ENCODE data around the gene NEK4. TPM values are rescaled to one million over a fixed set of nuclear protein-coding genes. Genes with fewer than 3 reads are reported as not detected.

NEK4 gene
- total RNA-seq, 6 experiments from 2014 or later = 19.9 to 25.0 (median 21.7) TPM

DNA sequence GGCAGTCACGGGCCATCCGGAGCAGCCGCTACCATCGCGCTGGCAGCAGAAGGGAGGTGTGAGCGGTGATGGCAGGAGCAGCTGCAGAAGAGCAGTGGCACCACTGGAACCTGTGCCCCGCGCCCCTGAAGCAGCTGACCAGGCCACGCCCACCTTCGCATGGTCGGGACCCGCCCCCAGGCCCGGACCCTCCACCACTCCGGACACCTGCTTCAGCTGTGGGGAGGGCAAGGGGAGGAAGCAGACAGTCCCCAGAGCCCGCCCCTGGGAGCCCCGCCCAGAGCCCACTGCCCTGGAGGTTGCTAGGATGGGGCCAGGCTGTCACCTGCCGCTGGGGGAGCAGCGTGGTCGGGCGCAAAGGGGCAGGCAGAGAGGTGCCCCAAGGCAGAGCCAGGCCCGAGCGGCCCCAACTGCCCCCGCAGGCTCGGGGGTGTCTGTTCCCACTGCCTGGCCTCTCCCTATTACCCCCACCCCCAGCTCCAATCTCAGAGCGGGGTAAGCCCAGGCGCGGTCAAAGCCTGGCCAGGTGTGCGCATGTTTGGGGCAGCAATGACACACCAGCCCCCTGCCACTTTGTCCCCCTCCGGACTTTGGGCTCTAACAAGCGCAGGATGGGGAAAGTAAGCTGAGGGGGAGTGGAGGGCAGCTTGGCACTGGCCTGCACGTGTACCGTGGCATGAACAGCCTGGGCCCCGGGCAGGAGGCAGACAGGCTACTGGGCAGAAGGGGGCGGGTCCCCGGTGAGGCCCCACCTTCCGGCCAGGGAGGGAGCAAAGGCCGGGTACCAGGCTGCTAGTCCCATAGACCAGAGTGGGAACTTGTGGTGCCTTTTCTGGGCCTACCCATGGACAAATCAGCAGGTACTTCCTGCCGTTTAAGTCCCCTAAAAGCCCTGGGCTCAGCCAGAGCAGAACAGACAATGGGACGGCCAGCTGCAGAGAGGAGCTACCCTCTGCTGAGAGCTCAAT lies 56.1 kb downstream of the NEK4 start:
- Mint-ChIP-seq H3K9me3 (no peaks in the 10 kb centered on the region; the same call in 1 of the 2 replicates), H3K36me3 (ENCODE audit: low read depth) (peaks cover 11% of the 10 kb centered on the region), H3K4me3 (no peak overlapping the region), H3K4me1 (ENCODE audit: low read depth) (no peaks in the 10 kb centered on the region), H3K27me3 (ENCODE audit: insufficient read depth) (no peaks in the 10 kb centered on the region), H3K27ac (no peak overlapping the region)
- TF ChIP-seq, protein P1, sequence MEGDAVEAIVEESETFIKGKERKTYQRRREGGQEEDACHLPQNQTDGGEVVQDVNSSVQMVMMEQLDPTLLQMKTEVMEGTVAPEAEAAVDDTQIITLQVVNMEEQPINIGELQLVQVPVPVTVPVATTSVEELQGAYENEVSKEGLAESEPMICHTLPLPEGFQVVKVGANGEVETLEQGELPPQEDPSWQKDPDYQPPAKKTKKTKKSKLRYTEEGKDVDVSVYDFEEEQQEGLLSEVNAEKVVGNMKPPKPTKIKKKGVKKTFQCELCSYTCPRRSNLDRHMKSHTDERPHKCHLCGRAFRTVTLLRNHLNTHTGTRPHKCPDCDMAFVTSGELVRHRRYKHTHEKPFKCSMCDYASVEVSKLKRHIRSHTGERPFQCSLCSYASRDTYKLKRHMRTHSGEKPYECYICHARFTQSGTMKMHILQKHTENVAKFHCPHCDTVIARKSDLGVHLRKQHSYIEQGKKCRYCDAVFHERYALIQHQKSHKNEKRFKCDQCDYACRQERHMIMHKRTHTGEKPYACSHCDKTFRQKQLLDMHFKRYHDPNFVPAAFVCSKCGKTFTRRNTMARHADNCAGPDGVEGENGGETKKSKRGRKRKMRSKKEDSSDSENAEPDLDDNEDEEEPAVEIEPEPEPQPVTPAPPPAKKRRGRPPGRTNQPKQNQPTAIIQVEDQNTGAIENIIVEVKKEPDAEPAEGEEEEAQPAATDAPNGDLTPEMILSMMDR (IDR thresholded peaks at IDR 0.05) = no peak
- no peak for DNase-seq

DNA sequence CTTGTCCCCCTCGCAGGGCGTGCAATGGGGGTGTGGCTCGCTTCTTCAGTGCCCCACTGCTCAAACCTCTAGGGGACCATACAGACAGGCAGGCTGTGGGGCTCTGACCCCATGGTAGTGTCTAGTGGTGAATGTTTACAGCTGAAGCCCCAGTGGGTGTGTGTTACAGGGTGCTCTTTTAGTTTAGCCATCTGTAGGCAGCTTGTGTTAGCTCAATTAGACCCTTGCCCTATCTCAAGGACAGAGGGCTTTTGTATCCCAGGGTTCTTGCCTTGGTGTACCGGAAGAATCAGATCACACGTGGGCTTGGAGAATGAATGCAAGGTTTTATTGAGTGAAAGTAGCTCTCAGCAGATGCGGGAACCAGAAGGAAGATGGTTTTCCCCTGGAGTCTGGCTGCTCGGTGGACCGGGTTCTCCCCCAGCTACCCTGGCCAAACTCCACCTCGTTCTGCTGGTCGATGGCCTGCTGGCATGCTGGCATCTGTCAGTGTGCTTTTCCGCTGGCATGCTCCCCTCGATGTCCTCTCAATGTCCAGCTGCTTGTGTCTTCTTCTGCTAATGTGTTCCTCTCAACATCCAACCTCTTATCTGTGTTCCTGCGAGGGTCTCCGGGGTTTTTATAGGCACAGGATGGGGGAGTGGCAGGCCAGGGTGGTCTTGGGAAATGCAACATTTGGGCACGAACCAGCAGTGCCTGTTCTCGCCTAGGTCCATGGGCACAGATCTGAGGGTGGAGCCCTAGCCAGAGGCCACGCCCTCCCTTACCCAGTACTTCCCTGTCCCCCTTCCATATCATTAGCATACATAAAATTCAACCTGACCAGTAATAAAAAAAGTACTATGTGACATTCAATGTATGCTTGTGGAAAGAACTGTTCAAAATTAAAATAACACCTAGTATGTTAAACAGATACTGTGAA lies 58.2 kb downstream of the NEK4 start:
- Mint-ChIP-seq H3K27me3 (ENCODE audit: insufficient read depth) (no peaks in the 10 kb centered on the region), H3K4me3 (no peak overlapping the region), H3K36me3 (ENCODE audit: low read depth) (peaks cover 16% of the 10 kb centered on the region), H3K4me1 (ENCODE audit: low read depth) (peaks cover 5% of the 10 kb centered on the region), H3K27ac (no peak overlapping the region; the same call in 1 of the 2 replicates), H3K9me3 (no peaks in the 10 kb centered on the region)
- TF ChIP-seq, protein P1 (IDR thresholded peaks at IDR 0.05) = no peak
- DNase-seq = no peak

DNA sequence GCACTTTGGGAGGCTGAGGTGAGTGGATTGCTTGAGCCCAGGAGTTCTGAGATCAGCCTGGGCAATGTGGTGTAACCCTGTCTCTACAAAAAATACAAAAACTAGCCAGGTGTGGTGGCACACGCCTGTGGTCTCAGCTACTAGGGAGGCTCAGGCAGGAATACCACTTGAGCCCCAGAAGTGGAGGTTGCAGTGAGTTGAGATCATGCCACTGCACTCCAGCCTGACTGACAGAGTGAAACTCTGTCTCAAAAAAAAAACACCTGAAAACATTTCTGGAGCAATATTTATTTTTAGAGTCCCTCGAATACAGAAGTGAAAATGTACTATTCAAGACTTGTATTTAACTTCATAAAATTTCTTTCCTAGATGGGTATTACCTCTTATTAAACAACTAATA lies 60.2 kb downstream of the NEK4 start:
- H3K27me3 Mint-ChIP-seq (ENCODE audit: insufficient read depth) = no peaks in the 10 kb centered on the region
- no peak overlapping the region for H3K4me3 Mint-ChIP-seq
- no peaks in the 10 kb centered on the region for H3K9me3 Mint-ChIP-seq
- DNase-seq = no peak
- TF ChIP-seq, protein P1 (IDR thresholded peaks at IDR 0.05) = no peak
- peaks cover 24% of the 10 kb centered on the region for H3K36me3 Mint-ChIP-seq (ENCODE audit: low read depth)
- H3K27ac Mint-ChIP-seq = no peak overlapping the region; the same call in 1 of the 2 replicates
- peaks cover 9% of the 10 kb centered on the region for H3K4me1 Mint-ChIP-seq (ENCODE audit: low read depth)

DNA sequence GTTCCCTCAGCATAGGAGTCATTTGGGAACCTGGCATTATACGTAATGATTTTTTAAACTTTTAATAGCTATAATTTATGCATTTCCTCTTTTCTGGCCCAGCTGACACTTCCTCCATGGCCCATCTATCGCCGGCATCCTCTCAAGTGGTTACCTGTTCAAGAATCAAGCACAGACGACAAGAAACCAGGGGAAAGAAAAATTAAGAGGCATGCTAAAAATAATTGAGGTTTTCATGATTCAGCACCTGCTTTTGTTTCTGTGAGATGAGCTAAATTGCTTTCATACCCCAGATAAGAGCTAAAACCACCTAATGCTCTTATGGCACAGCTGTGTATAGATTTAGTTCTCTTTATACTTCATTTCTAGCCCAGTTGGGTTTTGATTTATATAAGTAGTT lies 63.2 kb downstream of the NEK4 start:
- Mint-ChIP-seq H3K9me3 (no peaks in the 10 kb centered on the region), H3K4me1 (ENCODE audit: low read depth) (peaks cover 26% of the 10 kb centered on the region), H3K36me3 (ENCODE audit: low read depth) (peaks cover 29% of the 10 kb centered on the region), H3K27me3 (ENCODE audit: insufficient read depth) (peaks cover 4% of the 10 kb centered on the region; the same call in 1 of the 2 replicates), H3K4me3 (peak overlapping the region; percentile 98), H3K27ac (peak overlapping the region; percentile 54; the same call in 1 of the 2 replicates)
- DNase-seq = no peak
- TF ChIP-seq, protein P1 (IDR thresholded peaks at IDR 0.05) = no peak

Measured in HFFc6 (cell line).